ENCODE measurements around the gene FBXL13. TPM values are rescaled to one million over a fixed set of nuclear protein-coding genes. Genes with fewer than 3 reads are reported as not detected.
A peak's percentile ranks its signal among the peaks of the same experiment; 100 is the strongest.

FBXL13 gene
- total and polyA plus RNA-seq, 2 donors = 0.38 to 8.1 TPM

- peak; percentile 76 for DNase-seq (ENCODE audit: extremely low spot score)
- no peak overlapping the region for H3K27ac ChIP-seq (ENCODE audit: low read depth)
- H3K4me3 ChIP-seq (ENCODE audit: low read depth, low read length) = no peak overlapping the region
- 11% methylated on average over 2 of the region's 2 CpGs for WGBS
- H3K4me1 ChIP-seq (ENCODE audit: insufficient read depth) = no peaks in the 10 kb centered on the region
- H3K36me3 ChIP-seq (ENCODE audit: insufficient read depth) = no peaks in the 10 kb centered on the region
These were observed 81.5 kb downstream of the FBXL13 start for GRCh38 chr7:102992938-102993717.

GRCh38 chr7:102992509-102992937 is 82.1 kb downstream of the FBXL13 start:
- Histone ChIP-seq H3K27ac (ENCODE audit: low read depth) (no peak overlapping the region), H3K36me3 (ENCODE audit: insufficient read depth) (no peaks in the 10 kb centered on the region), H3K4me1 (ENCODE audit: insufficient read depth) (no peaks in the 10 kb centered on the region), H3K4me3 (ENCODE audit: low read depth, low read length) (no peak overlapping the region)
- WGBS = 74% methylated on average over 5 of the region's 5 CpGs
- DNase-seq (ENCODE audit: extremely low spot score) = no peak

GRCh38 chr7:102991540-102992214 is 82.9 kb downstream of the FBXL13 start:
- no peaks in the 10 kb centered on the region for H3K36me3 ChIP-seq (ENCODE audit: insufficient read depth)
- no peak for DNase-seq (ENCODE audit: extremely low spot score)
- no peak overlapping the region for H3K27ac ChIP-seq (ENCODE audit: low read depth)
- no peak overlapping the region for H3K4me3 ChIP-seq (ENCODE audit: low read depth, low read length)
- no peaks in the 10 kb centered on the region for H3K4me1 ChIP-seq (ENCODE audit: insufficient read depth)
- 82% methylated on average over 2 of the region's 2 CpGs for WGBS

GRCh38 chr7:102991077-102991539 is 83.5 kb downstream of the FBXL13 start:
- H3K27ac ChIP-seq (ENCODE audit: low read depth) = no peak overlapping the region
- H3K36me3 ChIP-seq (ENCODE audit: insufficient read depth) = no peaks in the 10 kb centered on the region
- no peak for DNase-seq (ENCODE audit: extremely low spot score)
- no peak overlapping the region for H3K4me3 ChIP-seq (ENCODE audit: low read depth, low read length)
- H3K4me1 ChIP-seq (ENCODE audit: insufficient read depth) = no peaks in the 10 kb centered on the region

- Histone ChIP-seq H3K36me3 (ENCODE audit: insufficient read depth) (no peaks in the 10 kb centered on the region), H3K4me1 (ENCODE audit: insufficient read depth) (no peaks in the 10 kb centered on the region), H3K4me3 (ENCODE audit: low read depth, low read length) (no peak overlapping the region), H3K27ac (ENCODE audit: low read depth) (no peak overlapping the region)
- WGBS = 96% methylated on average over 2 of the region's 2 CpGs
- DNase-seq (ENCODE audit: extremely low spot score) = no peak
These were observed 84.0 kb downstream of the FBXL13 start for GRCh38 chr7:102990642-102991041.

- DNase-seq (ENCODE audit: extremely low spot score) = no peak
- Histone ChIP-seq H3K4me1 (ENCODE audit: insufficient read depth) (no peaks in the 10 kb centered on the region), H3K36me3 (ENCODE audit: insufficient read depth) (no peaks in the 10 kb centered on the region), H3K4me3 (ENCODE audit: low read depth, low read length) (no peak overlapping the region), H3K27ac (ENCODE audit: low read depth) (no peak overlapping the region)
- 72% methylated on average over 6 of the region's 6 CpGs for WGBS
These were observed 85.7 kb downstream of the FBXL13 start for GRCh38 chr7:102988631-102989560.

GRCh38 chr7:102988088-102988487 is 86.5 kb downstream of the FBXL13 start:
- 92% methylated on average over 2 of the region's 2 CpGs for WGBS
- Histone ChIP-seq H3K36me3 (ENCODE audit: insufficient read depth) (no peaks in the 10 kb centered on the region), H3K27ac (ENCODE audit: low read depth) (no peak overlapping the region), H3K4me3 (ENCODE audit: low read depth, low read length) (no peak overlapping the region), H3K4me1 (ENCODE audit: insufficient read depth) (no peaks in the 10 kb centered on the region)
- DNase-seq (ENCODE audit: extremely low spot score) = no peak

- H3K4me1 ChIP-seq (ENCODE audit: insufficient read depth) = no peaks in the 10 kb centered on the region
- no peaks in the 10 kb centered on the region for H3K36me3 ChIP-seq (ENCODE audit: insufficient read depth)
- H3K27ac ChIP-seq (ENCODE audit: low read depth) = no peak overlapping the region
- no peak overlapping the region for H3K4me3 ChIP-seq (ENCODE audit: low read depth, low read length)
- no peak for DNase-seq (ENCODE audit: extremely low spot score)
These were observed 89.3 kb downstream of the FBXL13 start for GRCh38 chr7:102985176-102985783.

- H3K4me1 ChIP-seq (ENCODE audit: insufficient read depth) = no peaks in the 10 kb centered on the region
- 78% methylated on average over 7 of the region's 7 CpGs for WGBS
- no peak overlapping the region for H3K4me3 ChIP-seq (ENCODE audit: low read depth, low read length)
- no peak overlapping the region for H3K27ac ChIP-seq (ENCODE audit: low read depth)
- no peak for DNase-seq (ENCODE audit: extremely low spot score)
- H3K36me3 ChIP-seq (ENCODE audit: insufficient read depth) = no peaks in the 10 kb centered on the region
These were observed 91.0 kb downstream of the FBXL13 start for GRCh38 chr7:102983602-102984001.

- Histone ChIP-seq H3K4me1 (ENCODE audit: insufficient read depth) (no peaks in the 10 kb centered on the region), H3K36me3 (ENCODE audit: insufficient read depth) (no peaks in the 10 kb centered on the region), H3K4me3 (ENCODE audit: low read depth, low read length) (no peak overlapping the region), H3K27ac (ENCODE audit: low read depth) (no peak overlapping the region)
- 89% methylated on average over 1 of the region's 1 CpG for WGBS
- no peak for DNase-seq (ENCODE audit: extremely low spot score)
These were observed 92.4 kb downstream of the FBXL13 start for GRCh38 chr7:102982235-102982634.

- Histone ChIP-seq H3K4me3 (ENCODE audit: low read depth, low read length) (no peak overlapping the region), H3K36me3 (ENCODE audit: insufficient read depth) (no peaks in the 10 kb centered on the region), H3K27ac (ENCODE audit: low read depth) (no peak overlapping the region), H3K4me1 (ENCODE audit: insufficient read depth) (no peaks in the 10 kb centered on the region)
- no peak for DNase-seq (ENCODE audit: extremely low spot score)
- 56% methylated on average over 2 of the region's 2 CpGs for WGBS
These were observed 93.1 kb downstream of the FBXL13 start for GRCh38 chr7:102981451-102981850.

- Histone ChIP-seq H3K4me3 (ENCODE audit: low read depth, low read length) (no peak overlapping the region), H3K27ac (ENCODE audit: low read depth) (no peak overlapping the region), H3K4me1 (ENCODE audit: insufficient read depth) (no peaks in the 10 kb centered on the region), H3K36me3 (ENCODE audit: insufficient read depth) (no peaks in the 10 kb centered on the region)
- DNase-seq (ENCODE audit: extremely low spot score) = no peak
These were observed 94.9 kb downstream of the FBXL13 start for GRCh38 chr7:102979670-102980069.

- Histone ChIP-seq H3K27ac (ENCODE audit: low read depth) (no peak overlapping the region), H3K36me3 (ENCODE audit: insufficient read depth) (no peaks in the 10 kb centered on the region), H3K4me1 (ENCODE audit: insufficient read depth) (no peaks in the 10 kb centered on the region), H3K4me3 (ENCODE audit: low read depth, low read length) (no peak overlapping the region)
- 59% methylated on average over 6 of the region's 6 CpGs for WGBS
- no peak for DNase-seq (ENCODE audit: extremely low spot score)
These were observed 96.3 kb downstream of the FBXL13 start for GRCh38 chr7:102978284-102978683.
